ENCODE data around the gene PLEKHG5.

DNA sequence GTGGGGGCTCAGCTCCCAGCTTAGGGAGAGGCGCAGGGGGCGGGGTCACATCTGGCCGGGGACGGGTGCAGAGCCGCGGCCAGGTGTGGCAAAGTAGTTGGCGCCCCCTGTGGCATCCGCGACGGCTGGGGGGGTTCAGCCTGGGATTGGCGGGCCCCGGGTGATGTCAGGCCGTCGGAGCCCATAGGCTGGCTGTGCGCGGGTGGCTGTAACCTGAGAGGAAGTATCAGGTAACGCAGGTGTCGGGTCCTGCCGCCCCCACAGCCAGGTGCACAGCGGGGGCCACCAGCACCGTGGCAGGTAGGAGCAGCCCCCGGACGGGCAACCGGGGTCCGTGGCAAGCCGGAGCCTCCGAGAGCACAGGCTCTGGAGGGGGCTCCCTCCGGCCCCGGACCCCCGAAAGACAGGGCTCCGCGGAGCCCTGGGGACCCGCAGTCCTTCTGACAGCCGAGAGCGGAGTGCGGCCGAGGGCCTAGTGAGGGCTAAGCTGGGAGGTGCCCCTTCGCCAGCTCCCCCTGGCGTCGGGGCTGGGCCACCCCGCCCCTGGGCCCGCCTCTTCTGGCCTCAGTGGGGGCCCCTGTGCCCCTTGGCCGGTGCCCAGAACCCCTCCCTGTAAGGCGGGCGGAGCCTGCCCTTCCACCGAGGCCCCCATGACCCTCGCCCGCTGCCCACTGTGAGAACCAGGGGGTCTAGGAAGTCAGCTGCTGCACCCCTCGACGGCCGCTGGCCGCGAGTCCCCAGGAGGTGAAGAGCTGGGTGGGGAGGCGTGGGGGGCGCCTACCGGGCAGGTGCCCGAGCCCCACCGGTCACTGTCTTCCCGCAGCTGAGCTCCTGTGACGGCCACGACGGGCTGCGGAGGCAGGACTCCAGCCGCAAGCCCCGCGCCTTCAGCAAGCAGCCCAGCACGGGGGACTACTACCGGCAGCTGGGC is 43.4 kb downstream of the PLEKHG5 start:
- TF ChIP-seq POLR2AphosphoS5 (IDR thresholded peaks at IDR 0.05; ENCODE audit: low read depth, low read length) (no peak), FOXP2 (optimal IDR thresholded peaks at IDR 0.05; ENCODE audit: borderline replicate concordance, extremely low read depth, extremely low read length, insufficient read depth) (no peak), SIN3A (IDR thresholded peaks at IDR 0.05; ENCODE audit: borderline replicate concordance, insufficient read depth, low read length) (no peak)
- TF ChIP-seq, protein P1, sequence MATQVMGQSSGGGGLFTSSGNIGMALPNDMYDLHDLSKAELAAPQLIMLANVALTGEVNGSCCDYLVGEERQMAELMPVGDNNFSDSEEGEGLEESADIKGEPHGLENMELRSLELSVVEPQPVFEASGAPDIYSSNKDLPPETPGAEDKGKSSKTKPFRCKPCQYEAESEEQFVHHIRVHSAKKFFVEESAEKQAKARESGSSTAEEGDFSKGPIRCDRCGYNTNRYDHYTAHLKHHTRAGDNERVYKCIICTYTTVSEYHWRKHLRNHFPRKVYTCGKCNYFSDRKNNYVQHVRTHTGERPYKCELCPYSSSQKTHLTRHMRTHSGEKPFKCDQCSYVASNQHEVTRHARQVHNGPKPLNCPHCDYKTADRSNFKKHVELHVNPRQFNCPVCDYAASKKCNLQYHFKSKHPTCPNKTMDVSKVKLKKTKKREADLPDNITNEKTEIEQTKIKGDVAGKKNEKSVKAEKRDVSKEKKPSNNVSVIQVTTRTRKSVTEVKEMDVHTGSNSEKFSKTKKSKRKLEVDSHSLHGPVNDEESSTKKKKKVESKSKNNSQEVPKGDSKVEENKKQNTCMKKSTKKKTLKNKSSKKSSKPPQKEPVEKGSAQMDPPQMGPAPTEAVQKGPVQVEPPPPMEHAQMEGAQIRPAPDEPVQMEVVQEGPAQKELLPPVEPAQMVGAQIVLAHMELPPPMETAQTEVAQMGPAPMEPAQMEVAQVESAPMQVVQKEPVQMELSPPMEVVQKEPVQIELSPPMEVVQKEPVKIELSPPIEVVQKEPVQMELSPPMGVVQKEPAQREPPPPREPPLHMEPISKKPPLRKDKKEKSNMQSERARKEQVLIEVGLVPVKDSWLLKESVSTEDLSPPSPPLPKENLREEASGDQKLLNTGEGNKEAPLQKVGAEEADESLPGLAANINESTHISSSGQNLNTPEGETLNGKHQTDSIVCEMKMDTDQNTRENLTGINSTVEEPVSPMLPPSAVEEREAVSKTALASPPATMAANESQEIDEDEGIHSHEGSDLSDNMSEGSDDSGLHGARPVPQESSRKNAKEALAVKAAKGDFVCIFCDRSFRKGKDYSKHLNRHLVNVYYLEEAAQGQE (IDR thresholded peaks at IDR 0.05; ENCODE audit: insufficient read depth in 1 of 2, low read depth in 2 of 2, low read length in 2 of 2) = no peak

All from PFSK-1 (cell line).